GM18867 (cell line): Measurements from ENCODE around the gene GRIN2B.

ENCODE experiments used
- ATAC-seq: cut with Tn5 transposase; IDR thresholded peaks from one replicate; pipeline ENCODE4 v1.9.1; 2021; ENCODE audit warnings: mild to moderate bottlenecking, moderate library complexity; ENCODE audit not compliant: unreplicated experiment

The GRIN2B gene

DNA sequence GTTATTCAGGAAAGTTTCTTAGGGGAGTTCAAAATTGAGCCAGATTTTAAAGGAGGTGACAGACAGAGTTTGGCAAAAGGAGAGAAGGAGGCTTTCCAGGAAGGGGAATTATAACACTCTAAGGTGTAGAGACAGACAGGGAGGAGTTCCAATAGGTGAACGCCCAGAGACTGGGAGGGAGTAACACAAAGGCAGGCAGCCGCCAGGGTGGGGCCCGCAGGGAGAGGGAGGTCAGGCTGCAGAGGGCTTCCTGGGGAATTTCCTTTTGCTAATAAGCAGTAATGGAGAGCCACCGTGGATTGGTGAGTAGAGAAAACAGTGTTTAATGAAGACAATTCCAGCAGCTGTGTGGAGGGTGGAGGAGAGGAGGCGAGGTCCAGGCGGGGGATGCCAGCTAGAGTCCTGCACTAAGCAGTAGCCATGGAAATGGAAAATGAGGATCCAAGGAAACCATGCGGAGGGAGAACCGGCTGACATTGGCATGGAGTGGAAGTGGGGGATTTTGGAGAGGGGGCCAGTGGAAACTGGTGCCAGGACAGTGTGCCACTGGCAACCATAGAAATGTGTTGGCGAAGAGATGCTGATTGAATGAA lies 22.2 kb downstream of the GRIN2B start:
- no peak for ATAC-seq

DNA sequence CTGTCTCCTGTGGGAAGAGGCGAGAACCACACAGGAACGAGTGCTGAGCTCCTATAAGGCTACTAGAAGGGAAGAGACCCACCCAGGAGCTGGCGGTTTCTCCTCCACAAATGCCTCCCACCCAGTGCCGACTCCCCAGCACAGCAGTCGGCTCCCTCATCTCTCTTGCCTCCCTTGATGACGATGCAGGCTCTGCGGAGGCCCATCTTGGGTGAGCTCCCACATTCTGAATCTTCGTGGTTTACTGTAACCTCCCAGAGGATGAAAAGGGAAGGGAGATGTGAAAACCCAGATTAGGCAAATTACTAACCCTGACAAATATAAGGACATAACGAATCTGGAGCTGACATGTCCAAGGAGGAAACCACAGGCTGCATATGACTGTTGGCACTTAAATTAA lies 23.8 kb downstream of the GRIN2B start:
- ATAC-seq = no peak

DNA sequence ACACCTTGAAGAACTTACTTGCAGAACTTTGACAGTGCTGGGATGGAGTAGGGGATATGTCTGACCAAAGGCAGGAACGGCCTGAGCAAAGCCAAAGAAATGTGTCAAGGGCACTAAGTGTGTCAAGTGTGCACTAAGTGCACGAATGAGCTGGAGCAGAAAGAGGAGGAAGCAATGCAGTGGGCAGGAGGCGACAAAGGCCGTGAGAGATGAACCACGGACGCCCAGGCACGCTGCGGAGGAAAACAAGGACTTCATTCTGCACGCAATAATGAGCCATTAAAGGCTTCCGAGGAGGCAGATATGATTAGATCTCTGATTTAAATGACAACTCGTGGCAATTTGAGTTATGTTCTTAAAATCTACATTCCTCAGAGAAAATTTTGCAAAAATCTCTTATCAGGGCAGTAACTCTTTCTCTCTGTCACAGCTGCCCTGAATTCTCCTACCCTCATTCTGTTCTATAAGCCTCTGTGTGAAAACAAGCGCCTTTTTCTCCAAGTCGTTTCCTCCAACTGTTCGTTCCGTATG lies 25.3 kb downstream of the GRIN2B start:
- no peak for ATAC-seq

DNA sequence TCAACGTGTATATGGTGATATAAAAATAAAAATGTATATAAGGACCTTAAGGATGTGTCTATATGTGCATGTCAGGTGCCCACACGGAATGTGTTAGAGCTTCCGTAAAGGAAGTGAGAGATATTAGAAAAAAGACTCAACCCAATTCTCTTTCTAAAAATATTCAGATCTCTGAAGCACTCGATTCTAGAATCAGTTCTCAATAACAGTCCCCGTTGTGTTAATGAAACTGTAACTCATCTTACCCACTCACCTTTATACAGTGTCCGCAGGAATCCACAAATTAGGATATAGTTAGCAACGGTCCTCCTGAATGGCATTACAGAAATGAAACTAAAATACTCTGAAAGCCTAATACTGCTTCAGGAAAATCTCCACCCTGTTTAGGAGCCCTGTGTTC lies 29.3 kb downstream of the GRIN2B start:
- no peak for ATAC-seq

DNA sequence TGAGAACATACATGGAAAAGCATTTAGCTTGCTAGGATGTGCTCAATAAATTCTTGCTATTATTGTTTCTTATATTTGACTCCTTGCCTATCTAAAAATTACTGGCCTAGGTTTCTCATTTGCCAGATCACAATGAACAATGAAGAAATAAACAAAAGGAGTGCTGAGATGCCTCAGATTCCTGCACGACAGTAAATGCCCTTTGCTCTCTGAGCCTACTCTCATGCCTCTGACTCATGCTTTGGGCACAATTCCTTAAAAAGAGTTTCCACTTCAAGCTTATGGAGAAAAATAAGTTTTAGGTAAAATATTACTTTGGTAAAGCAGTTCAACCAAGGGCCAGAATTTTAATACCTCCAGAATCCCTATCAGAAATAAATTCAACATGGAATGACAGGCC lies 30.9 kb downstream of the GRIN2B start:
- ATAC-seq = no peak

DNA sequence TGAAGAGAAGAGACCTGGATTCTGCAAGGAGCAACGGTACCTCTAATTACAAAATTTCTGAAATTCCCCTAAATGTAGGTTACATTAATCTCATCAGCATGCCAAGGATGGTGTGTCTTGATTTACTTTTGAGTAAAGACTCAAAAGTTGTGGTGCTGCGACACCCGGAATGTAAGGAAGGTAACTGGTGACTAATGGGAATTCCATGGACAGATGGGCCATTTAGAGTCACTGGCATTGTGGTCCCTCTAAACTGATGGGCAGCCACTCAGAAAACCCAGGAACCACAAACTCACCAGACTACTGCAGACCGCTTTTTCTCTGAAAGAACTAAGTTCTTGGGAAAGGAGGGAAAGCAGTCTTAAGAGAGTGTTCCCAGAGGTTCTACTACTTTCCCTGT lies 32.8 kb downstream of the GRIN2B start:
- ATAC-seq = no peak

DNA sequence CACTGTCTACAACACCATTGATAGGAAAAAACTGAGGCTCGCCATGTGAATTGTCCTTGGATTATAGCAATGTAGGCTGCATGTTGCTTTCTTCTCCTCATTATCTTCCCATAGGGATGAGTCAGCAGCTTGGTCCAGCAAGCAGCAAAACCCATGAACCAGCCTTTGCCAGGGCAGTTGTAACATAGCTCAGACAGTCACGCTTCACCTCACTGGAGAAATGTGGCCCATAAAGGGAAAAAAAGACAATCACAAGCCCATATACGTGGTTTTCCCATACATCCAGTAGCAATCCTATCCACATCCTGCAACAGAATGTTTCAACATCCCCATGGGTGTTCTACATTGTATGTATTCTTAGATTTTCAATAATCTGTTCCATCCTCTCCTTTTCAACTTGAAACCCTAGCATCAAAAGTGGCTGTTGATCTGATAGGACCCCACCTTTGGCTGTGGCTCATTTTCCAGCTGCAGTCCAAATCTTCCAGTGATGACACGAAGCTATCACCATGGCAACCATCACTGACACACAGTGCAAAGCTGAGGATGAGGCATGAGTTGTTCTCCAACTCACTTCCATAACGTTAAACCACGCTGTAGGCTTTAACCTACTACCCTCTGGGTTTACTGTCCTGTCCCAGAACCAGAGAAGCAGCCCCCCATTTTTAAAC lies 34.0 kb downstream of the GRIN2B start:
- no peak for ATAC-seq

DNA sequence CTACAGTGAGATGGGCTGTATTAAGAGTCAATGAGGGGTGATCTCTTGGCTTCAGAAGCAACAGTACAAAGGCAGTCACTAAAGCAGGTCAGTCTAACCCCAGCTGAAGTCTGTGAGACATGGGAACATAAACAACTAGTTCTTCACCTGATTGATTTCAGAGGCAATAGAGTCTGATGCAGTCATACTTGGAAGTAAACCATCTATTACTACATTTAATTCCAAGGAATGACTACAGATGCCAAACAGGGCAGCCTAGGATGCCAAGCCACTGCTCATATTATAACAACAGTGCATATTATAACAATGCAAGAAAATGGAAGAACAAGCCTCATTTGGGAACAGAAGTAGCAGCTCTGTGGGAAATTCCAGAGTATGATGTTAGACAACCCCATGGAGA lies 35.8 kb downstream of the GRIN2B start:
- no peak for ATAC-seq

DNA sequence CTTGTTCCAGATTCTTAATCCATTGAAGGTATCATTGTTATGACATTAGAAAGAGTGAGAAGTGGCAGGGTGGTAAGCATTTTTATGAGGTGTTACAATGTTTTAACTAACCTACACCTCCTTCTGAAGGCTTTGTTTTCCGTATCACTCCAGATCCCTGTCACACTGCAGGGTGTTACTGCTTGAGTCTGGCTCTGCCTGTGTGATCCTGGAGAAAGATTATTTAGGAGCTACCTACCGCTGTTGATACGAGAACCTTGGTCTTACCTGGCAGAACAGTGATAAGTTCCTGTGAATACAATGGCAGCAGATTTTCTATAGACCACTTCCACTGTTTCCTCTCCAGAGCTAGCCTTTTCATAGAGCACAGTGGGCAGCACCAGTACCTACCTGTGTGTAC lies 36.2 kb downstream of the GRIN2B start:
- ATAC-seq = no peak

DNA sequence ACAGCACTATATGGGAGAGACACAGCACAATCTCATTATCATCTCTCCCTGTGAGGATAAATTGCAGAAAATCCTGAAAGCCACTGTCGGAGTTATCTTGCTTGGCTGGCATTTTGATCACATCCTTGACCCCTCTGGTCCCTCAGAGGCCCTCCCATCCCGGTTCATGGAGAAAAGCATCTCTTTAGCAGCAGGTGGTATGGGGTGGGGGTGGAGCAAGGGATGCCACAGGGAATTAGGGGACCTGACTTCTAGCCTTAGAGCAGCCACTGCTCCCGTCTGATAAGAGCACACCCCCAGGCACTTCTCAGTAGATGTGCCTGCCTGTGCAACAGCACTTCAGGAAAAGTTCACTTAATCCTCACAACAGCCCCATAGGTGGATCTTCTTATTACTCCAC lies 38.6 kb downstream of the GRIN2B start:
- ATAC-seq = no peak

DNA sequence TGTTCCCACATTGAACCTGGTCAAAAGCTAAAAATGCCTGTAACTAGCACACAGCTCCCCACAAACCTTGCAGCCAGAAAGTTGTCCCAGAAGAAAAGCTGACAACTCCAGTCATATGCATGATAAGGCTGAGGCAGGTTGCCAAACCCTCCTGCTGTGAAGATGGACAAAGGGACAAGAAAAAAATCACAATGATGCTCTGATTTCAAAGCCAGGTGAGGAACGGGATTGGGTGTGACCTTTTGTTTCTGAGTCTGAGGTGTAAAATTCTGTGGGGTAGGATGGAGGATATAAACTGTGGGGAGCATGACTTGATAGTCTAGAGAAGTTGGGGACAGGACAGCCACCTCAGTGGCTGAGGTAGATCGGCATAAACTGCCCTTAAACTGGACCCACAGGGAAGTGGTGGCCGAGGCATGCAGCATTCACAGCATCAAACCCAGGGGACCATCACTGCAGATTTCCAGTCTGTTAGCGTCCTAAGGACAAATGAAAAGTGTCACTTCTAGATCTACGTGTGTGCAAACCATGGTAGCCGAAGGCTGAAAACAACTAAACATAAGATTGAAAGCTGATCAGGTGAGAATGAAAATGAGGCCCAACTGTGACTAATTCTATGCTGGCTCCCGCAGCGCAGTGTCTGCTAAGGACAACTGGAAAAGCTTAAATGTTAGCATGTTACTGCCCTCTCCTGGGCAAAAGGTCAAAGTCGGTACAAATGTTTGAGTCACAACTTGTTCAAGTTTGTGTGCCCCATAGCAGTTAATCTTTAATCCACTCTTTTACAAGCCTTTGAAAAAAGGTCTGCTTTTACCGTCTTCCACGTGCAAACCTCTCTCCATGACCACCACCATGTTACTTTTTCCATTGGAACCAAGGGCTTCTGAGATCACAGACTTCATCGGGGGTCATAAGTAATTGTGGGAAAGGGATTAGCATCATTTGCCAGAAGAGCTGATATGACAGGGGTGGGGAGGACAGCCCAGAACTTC lies 39.8 kb downstream of the GRIN2B start:
- ATAC-seq = peak; percentile 92

DNA sequence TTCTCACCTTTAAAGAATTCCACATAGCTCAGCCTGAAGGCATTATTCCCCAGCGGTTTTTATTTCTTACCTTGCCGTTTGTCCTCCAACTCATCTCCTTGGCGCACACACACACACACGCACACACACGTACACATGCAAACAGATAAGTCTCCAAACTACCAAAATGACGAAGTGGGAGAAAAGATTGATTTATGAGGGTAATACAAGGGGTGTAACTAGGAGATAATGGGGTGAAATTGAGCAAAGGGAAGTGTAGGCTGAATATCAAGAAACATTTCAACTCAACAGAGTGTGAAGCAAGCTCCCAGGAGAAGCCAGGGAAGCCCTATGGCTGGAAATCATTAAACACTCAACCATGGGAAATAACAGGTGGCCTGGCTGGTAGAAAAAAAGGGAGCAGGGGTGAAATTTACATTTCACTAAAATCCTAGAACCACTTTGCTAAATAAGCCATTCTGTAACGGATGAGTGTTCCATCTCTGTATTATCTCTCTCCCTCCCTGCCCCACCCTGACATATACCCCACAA lies 41.0 kb downstream of the GRIN2B start:
- ATAC-seq = no peak

DNA sequence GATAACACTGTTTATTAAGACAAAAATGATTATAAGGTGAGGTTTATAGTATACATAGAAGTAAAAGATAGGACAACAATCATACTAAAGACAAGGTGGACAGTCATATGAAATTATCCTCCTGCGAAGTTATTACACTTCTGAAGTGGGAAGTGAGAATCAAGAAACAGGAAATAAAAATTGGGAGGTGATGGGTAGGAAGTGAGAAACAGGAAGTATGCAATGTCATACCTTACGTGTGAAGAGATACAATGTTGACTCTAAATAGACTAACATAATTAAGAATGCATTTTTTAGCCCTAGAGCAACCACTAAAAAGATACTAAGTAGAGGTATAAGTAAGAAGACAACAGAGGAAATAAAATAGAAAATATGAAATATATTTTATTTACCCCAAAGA lies 43.7 kb downstream of the GRIN2B start:
- ATAC-seq = no peak

DNA sequence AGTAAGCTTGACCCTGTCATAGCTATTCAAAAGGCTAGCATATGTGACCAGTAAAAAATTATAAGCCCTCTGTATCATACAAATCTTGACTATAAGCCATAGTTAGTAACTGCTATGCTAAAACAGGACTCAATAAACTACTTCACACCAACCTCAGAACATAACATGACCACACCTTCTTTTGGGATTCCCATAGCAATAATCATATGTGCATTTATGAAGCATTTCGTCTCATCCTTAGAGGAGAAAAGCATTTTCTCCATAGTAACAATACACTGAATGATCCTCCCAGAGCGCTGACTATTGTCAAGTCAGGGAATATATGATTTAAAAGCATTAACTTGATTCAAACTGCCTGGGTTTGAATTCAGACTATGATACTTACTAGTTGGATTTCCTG lies 46.2 kb downstream of the GRIN2B start:
- ATAC-seq = no peak
